ENCODE results near the gene CD163L1. TPM values are rescaled to one million over a fixed set of nuclear protein-coding genes. Genes with fewer than 3 reads are reported as not detected.

The CD163L1 gene
- total RNA-seq, 2 experiments from 2014 or later = not detected

Other genes with a start within 250 kb of the CD163L1 start
- not detected for gene ACSM4, start 140.1 kb downstream of the CD163L1 start, total RNA-seq
- gene CD163, start 59.6 kb upstream of the CD163L1 start, total RNA-seq = not detected
- not detected for gene APOBEC1, start 221.8 kb upstream of the CD163L1 start, total RNA-seq

Measured in activated naive CD4-positive, alpha-beta T cell treated with anti-CD3 and anti-CD28 coated beads for 36 hours (primary cell).